Breast epithelium (tissue), 3 donors: ENCODE measurements around the gene UBE3B.

ENCODE experiments used
- POLR2AphosphoS5 ChIP-seq, 3 donors: sonication (generic); formaldehyde crosslinking; IDR thresholded peaks; one replicate each; pipeline ENCODE4 v1.6.1; 2017; ENCODE audit warnings: antibody characterized with exemption in 3 of 3
- TF ChIP-seq, protein P1 (sequence below), 3 donors: fragments of 450-650 bp; IDR thresholded peaks; one replicate each; pipeline ENCODE4 v1.5.1; 2016 to 2017; ENCODE audit warnings: antibody characterized with exemption in 3 of 3, mild to moderate bottlenecking in 3 of 3, moderate library complexity in 3 of 3

DNA sequence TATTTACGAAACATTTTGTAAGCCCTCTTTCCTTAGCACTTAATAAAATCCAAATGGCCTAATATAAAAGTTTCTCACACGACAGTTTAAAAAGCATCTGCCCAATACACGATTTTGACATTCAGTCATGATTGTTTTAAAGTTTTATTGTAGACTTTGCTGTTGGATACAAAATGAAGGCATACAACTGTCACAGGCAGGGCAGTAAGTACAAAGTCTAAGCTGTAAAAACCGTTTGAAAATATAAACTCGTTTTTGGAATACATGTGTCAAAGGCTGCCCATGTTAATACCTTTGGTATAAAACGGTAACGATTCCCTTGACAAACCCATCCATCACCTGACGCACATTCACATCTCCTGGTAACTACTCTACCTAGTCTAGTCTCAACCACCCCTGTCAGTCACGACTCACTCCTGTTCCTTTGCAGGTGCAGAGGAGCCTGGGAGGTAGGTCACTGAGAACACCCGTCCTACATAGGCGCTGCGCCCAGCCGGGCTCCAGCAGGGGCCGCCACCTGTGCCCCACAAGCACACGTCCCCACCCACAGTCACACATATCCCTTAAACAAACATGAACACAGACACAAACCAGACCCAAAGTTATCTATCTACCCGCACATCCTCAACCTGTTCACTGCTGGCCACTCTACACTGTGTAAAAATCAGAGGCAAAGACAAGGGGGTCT, 27.4 kb upstream of the UBE3B start:
- TF ChIP-seq POLR2AphosphoS5 (IDR thresholded peaks at IDR 0.05), result no peak
- TF ChIP-seq, protein P1, sequence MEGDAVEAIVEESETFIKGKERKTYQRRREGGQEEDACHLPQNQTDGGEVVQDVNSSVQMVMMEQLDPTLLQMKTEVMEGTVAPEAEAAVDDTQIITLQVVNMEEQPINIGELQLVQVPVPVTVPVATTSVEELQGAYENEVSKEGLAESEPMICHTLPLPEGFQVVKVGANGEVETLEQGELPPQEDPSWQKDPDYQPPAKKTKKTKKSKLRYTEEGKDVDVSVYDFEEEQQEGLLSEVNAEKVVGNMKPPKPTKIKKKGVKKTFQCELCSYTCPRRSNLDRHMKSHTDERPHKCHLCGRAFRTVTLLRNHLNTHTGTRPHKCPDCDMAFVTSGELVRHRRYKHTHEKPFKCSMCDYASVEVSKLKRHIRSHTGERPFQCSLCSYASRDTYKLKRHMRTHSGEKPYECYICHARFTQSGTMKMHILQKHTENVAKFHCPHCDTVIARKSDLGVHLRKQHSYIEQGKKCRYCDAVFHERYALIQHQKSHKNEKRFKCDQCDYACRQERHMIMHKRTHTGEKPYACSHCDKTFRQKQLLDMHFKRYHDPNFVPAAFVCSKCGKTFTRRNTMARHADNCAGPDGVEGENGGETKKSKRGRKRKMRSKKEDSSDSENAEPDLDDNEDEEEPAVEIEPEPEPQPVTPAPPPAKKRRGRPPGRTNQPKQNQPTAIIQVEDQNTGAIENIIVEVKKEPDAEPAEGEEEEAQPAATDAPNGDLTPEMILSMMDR (IDR thresholded peaks at IDR 0.05), result no peak
